ENCODE data around the gene PTCD1.
A peak's percentile ranks its signal among the peaks of the same experiment; 100 is the strongest.
"Not testable (repeated sequence)": the region's sequence is repeated elsewhere in the genome, so short reads cannot be mapped to it uniquely, and the experiment has no call there.

PTCD1 gene

DNA sequence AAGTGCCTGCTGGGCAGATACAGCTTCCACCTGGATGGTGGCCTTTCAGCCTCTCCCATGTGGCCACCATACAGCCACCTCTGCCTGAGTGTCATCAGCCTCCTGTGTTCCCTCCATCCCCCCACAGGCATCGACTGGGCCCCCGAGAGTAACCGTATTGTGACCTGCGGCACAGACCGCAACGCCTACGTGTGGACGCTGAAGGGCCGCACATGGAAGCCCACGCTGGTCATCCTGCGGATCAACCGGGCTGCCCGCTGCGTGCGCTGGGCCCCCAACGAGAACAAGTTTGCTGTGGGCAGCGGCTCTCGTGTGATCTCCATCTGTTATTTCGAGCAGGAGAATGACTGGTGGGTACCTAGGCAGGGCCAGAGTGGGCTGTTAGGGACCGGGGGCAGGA is 50.7 kb downstream of the PTCD1 start:
- DNase-seq (ENCODE audit: low read depth): no peak

DNA sequence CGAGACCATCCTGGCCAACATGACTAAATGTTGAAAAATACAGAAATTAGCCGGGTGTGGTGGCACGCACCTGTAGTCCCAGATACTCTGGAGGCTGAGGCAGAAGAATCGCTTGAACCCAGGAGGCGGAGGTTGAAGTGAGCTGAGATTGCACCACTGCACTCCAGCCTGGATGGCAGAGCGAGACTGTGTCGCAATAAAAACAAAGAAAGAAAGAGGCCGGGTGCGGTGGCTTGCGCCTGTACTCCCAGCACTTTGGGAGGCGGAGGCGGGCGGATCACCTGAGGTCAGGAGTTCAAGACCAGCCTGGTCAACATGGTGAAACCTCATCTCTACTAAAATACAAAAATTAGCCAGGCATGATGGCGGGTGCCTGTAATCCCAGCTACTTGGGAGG is 51.4 kb downstream of the PTCD1 start:
- DNase-seq (ENCODE audit: low read depth): not testable (repeated sequence)

DNA sequence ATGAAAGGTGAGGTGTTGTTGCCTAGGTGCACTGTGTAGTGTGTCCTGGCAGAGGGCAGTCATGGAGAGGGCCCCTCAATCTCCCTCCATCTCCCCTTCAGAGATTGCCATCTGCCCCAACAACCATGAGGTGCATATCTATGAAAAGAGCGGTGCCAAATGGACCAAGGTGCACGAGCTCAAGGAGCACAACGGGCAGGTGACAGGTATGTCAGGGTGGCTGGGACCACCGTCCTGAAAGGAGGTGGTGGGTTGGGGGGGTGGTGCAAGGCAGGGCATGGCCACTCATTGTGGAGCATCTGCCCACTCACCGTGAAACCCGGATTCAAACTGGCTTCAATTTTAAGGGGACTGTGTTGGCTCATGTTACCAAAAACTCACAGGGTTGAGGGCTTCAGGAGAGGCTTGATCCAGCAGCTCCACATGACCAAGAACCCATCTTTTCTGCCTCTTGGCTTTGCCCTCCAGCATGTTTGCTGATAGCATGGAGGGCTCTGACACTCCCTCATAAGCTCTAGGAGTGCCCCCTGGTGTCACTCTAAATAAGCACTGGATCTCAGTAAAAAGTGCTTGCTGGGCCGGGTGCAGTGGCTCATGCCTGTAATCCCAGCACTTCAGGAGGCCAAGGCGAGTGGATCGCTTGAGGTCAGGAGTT is 51.9 kb downstream of the PTCD1 start:
- DNase-seq (ENCODE audit: low read depth): no peak

DNA sequence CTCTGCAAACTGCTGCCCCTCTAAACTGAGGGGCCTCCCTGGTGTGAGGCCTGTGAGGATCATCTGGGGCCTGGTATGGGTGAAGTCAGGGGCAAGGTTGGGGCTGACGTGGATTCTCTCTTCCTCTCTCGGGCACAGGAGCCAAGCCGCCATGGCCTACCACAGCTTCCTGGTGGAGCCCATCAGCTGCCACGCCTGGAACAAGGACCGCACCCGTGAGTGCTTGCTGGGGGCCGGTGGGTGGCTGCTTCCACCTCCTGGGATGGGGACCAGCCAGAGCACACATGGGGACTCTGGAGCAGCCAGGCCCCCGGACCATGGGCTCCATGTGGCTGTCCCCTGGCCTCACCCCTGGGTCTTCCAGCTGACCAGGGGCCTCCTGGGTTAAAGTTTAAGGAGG is 53.0 kb downstream of the PTCD1 start:
- DNase-seq (ENCODE audit: low read depth): no peak

DNA sequence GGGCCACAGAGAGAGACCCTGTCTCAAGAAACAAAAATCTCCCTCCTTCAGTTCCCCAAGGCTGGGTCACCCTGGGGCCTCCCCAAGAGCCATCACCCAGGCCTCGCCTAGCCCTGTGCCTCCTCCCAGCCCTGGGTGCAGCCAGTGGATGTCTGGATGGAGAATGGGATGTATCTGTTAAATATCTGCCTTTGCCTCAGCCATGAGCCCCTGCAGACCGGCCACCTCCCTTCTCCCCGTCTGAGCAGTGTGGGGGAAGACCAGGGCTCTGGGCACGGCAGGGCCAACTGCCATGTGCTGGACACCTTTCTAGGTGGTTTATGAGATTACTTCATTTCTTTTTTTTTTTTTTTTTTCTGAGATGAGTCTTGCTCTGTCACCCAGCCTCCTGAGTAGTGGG is 54.1 kb downstream of the PTCD1 start:
- no peak for DNase-seq (ENCODE audit: low read depth)

DNA sequence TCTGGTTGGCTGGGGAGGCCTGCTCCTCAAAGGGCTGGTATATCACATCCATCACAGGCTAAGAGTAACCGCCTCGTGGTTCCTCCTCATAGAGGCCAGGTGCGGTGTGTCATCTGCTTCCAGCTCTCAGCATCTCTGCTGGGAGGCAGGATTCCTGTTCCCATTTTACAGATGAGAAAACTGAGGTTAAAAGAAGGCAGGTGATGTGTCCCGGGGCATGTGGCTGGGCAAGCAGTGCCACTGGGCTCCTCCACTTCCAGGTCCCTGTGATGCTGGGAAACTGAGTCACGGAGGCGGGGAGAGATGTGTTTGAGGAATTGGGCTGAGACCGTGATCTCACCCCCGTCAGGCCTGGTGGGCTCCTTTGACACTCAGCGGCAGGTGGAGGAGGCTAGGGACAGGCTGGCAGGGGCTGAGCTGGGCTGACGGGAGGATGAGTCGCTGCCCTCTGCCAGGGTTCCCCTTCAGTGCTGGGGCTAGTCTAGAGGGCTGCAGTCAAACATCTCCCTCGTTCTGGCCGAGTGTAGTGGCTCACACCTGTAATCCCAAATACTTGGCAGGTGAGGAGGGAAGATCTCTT is 54.7 kb downstream of the PTCD1 start:
- DNase-seq (ENCODE audit: low read depth): no peak

DNA sequence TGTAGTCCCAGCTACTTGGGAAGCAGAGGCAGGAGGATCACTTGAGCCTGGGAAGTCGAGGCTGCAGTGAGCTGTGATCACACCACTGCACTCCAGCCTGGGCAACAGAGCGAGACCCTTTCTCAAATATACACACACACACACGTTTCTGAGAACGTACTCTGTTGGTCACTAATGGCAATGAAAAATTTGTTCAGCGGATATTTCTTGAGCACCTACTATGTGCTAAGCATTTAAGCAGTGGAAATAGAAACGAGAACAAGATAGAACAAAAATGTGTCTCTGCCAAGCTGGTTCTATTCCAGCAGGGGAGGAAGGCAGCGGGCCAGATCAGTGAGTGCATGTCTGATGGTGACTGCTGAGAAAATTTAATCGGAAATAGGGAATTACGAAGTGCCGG is 55.4 kb downstream of the PTCD1 start:
- DNase-seq (ENCODE audit: low read depth): no peak

DNA sequence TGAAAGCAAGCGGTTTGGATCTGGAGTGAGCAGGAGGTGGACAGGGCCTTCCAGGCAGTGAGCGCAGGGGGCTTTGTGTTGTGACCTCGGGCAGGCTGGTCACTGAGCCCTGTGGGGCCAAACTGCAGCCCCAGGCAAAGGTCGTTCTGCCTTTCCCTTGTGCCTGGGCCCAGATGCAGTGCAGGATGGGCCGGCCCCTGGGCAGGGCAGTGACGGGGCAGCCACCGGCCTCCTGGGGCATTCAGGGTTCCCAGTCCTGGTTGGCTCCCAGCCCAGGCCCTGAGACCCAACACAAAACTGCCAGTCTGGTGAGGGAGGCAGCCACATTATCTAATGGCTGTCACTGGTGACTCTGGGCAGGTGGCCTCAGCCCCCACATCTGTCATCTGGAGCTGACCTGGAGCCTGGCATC is 56.9 kb downstream of the PTCD1 start:
- no peak for DNase-seq (ENCODE audit: low read depth)

DNA sequence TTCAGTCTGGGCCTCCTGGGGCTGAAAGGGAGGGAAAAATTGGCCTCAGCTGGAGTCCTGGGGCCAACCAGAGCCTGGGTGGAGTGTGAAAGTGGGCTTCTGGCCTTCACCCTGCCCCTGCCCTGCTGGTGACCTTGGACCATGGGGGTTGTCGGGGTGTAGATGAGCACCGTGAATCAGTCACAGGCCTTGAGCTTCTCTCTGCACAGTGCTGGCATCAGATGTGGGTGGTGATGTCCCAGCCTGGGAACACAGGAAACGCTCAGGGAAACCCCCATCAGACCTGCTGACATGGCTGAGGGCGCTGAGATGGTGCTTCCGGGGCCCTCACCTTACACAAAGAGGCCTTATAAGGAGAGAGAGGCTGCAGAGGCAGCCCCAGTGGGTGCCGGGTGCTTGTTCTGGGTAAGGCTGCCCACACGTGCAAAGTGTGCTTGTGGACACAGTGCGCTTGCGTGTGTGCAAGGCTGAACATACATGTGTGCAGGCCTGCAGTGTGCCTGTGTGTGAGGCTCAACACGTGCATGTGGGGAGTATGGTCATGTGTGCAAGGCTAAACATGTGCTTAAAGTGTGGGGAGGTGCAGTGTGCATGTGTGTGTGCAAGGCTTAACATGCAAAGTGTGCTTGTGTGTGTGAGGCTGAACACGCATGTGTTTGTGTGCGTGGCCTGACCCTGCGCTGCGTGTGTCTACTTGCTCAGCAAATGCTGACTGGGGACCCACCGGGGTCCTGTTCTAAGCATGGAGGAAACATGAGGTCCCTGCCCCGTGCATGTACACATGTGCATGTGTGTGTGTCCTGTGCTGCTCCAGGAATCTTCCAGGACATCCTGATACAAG is 57.6 kb downstream of the PTCD1 start:
- peak; percentile 77 for DNase-seq (ENCODE audit: low read depth)

DNA sequence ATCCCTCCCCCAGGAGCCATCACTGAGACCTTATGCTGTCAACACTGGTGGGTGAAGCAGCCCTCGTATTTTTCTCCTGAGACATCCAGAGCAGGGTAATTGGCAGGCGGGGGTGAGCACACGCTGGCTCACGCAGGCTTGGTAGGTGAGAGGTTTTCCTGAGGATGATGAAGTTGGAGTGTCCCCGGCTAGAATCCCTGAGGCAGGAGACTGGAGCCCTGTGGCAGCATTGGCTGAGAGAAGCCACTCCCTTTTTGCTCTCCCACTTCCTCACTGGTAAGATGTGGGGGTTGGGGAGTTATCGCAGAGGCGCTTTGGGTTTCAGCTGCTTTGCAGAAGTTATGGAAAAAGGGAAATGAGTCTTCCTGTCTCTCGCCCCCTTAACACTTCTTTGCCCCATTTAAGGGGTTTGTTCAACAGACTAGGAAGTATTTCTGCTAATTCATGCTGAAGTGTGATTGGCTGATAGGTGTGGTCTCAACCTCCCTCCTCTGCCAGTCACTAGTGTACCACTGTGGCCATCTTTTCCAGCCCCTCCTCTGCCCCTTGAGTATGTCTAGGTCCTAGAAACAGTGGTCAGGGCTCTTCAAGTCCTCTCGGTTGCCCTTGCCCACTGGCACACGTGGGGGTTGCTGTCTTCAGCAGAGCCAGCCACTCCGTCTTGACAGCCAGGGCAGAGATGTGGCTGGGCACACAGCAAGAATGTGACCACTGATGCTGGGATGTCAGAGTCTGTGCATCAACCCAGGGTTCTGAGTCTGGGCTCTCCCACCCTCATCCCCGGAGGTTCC is 58.4 kb downstream of the PTCD1 start:
- no peak for DNase-seq (ENCODE audit: low read depth)

DNA sequence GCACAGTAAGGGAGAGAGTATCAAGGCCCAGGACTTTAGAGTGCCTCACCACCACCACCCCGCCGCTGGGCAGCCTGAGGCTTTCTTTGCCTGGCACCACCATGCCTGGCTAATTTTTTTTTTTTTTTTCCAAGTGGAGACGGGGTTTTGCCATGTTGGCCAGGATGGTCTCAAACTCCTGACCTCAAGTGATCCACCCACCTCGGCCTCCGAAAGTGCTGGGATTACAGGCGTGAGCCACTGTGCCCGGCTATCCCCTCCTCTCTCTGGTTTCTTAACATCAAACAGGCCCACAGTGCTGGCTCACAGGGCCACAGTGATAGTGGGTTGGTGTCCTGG is 58.9 kb downstream of the PTCD1 start:
- DNase-seq (ENCODE audit: low read depth): not testable (repeated sequence)

DNA sequence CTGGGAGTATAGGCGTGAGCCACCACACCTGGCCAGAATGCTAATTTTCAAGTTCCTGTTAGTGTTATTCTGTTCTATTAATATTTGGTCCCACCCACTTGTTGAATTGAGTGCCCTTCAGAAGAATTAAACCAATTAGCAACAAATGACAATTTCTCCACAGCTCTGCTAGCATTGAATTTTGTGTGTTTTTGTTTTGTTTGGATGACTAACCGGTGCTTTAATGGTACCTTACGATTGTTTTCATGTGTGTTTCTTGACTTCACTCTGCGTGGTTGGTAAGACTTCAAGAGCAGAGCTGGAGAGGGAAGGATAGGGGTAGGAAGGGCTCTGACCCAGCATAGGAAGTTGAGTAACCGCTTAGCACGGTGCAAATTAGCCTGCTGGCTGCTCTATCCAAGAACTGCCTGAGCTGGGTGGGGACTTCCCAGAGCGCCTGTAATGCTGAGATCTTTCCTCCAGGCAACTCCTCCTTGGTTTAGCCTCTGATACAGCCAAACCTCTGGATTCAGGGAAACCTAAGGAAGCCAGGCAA is 59.5 kb downstream of the PTCD1 start:
- no peak for DNase-seq (ENCODE audit: low read depth)

DNA sequence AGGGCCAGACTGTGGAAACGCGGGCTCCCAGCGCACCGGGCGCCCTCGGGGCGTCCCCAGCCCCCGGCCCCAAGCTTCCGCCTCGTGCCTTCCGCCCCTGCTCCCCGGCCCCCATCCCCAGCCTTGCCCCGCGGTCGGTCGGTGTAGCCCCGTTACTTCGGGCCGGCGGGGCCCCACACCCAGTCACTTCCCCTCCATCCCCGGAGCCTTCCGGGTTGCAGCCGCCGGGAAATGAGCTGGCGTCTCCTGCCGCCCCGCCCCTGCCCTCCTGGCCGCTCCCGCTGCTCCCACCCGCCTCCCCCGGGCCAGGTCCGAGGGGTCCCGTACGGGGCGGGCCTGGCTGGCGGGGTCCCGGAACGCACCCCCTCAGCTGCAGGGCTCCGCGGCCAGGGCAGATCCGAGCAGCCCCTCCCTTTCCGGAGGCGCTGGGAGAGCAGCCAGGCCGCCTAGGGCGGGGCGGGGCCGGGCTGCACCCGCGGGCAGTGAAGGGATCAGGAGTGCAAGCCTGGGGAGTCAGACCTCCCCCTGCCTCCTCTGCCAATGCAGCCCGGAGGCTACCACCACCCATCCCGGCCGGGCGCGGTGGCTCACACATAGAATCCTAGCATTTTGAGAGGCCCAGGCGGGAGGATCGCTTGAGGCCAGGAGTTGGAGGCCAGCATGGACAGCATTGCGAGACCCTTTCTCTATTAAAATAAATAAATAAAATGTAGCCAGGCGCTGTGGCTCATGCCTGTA is 63.4 kb downstream of the PTCD1 start:
- DNase-seq (ENCODE audit: low read depth): peak; percentile 50

DNA sequence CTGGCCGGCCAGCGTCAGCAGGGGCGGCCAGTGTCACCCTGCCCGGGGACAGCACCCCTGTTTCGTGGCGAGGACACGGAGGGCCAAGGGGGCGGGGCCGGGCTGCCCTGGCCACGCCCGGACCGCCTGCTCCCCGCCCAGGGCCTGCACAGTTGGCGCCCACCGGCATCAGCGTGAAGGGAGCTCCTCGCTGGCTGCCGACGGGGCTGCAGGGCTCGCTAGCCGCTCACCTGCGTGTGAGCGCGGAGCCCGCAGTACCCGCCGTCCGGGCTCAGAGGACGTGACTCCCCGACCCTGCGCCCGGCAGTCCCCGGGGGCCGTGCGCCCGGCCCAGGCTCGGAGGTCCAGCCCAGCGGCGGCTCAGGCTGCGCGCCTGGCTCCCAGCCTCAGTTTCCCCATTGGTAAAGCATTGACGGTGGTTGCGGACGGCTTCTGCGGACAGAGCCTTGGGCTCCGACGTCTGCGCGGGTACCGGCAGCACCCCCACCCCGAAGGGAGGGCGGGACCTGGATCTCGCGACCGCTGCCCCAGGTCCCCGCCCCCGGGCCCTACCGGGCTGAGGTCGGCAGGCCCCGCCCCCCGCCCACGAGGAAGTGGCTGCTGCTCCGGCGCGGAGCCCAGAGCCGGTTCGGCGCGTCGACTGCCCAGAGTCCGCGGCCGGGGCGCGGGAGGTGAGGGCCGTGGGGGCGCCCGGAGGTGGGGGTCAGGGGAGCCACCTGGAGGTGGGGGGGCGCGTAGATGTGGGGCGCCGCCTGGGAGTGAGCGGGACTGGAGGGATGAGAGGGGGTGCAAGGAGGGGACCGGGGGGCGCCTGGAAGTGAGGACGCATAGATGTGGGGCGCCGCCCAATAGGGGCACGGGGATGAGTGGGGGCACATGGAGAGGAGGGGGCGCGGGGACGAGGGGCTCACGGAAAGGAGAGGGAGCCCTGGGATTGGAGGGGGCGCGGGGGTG is 64.2 kb downstream of the PTCD1 start, which contains the start of gene ARPC1B:
TSS of gene ARPC1B (plus strand) at position 620 of the 954 bp plus-strand sequence. CDS start 10,985 bp downstream, outside the sequence.
- DNase-seq (ENCODE audit: low read depth): peak; percentile 81

DNA sequence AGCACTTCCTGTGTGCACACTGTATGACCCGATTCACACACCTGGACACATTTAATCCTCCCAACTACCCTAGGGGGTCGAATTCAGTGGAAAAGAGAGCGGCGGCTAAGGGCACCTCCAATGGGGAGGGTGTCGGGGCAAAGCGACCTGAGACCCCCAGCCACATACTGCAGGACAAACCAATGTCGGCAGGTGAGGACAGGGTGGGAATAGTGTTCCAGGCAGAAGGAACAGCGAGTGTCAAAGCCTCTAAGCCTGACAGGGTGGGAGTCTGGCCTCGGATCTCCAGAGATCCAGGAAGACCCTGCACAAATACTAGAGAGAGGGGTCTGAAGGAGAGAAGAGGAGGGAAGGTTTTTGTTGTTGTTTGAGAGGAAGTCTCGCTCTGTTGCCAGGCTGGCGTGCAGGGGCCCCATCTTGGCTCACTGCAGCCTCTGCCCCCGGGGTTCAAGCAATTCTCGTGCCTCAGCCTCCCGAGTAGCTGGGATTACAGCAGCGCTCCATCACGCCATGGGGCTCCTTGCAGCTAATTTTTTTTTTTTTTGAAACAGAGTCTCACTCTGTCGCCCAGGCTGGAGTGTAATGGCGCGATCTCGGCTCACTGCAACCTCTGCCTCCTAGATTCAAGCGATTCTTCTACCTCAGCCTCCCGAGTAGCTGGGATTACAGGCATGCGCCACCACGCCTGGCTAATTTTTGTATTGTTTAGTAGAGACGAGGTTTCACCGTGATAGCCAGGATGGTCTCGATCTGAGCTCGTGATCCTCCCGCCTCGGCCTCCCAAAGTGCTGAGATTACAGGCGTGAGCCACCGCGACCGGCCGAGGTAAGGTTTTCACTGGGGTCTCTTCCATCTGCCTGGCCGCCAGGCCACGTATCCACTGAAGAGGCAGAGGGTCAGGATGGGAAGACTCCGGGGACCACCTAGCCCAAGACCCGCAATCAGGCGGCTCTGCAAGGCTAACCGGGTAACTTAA is 65.2 kb downstream of the PTCD1 start:
- no peak for DNase-seq (ENCODE audit: low read depth)

DNA sequence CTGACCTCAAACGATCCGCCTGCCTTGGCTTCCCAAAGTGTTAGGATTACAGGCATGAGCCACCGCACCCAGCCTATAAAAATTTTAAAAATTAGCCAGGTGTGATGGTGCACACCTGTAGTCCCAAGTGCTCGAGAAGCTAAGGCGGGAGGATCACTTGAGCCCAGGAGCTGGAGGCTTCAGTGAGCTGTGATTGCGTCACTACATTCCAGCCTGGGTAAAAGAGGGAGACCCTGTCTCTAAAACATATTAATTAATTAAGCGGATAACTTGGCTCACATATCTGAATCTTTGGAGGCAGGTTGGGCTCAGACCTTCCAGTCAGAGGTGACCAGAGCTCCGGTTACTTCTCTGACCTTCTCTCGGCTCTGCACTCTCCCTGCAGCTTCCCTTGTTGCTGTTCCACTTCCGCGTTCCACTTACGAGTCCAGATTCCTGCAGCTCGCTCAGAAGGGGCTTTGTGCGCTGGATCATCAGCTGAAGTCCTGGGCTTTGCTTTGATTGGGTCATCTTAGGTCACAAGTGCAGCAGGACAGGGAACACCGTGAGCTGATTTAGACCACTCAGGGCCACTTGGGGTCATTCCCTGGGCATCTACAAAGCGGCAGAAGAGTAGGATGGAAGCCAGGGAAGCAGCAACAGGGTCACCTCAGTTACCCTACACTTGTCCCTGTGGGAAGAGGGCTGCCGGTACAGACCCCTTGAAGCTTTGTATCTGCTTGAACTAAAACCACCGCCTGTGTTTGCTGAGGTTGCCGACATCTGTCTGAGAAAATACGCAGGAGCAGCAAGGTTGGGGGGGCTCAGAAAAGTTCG is 66.1 kb downstream of the PTCD1 start:
- DNase-seq (ENCODE audit: low read depth): no peak

DNA sequence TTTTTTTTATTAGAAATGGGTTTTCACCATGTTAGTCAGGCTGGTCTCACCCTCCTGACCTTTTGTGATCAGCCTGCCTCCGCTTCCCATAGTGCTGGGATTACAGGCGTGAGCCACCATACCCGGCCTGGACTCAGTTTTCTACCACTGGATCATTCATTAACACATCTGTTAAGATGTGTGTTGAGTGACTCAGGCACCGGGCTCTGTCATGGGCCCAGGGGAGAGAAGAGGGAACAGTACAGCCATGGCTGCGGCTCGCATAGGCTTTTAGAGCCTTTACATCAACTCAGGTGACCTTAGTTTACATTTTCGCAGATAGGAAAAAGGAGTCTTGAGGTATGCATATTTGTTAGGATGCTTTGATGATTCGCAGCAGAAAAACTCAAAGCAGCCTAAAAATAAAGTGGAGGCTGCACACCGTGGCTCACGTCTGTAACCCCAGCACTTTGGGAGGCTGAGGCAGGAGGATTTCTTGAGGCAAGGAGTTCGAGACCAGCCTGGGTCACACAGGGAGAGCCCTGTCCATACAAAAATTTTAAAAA is 67.2 kb downstream of the PTCD1 start:
- DNase-seq (ENCODE audit: low read depth): no peak
